ENCODE results near the gene MTCL1.

DNA sequence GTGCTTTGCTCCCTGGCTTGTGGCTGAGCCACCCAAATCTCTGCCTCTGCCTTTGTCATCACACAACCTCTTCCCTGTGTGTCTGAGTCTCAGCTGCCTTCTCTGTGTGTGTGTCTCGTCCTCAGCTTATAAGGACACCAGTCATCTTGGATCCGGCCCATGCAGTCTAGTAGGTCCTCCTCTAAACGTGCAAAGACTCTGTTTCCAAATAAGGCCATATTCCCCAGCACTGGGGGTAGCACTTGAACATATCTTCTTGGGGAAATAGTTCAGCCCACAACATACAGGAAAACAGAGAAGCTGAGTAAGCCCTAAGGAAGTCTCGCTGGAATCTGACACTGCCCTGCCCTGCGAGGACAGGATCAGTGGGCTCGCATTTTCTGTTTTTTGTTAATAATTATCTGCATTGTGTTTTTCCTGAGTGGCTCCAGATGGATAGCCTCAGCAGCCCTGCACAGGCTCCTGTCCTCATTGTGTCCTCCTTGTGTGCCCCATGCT lies 42.1 kb downstream of the MTCL1 start:
- TF ChIP-seq, protein P1, sequence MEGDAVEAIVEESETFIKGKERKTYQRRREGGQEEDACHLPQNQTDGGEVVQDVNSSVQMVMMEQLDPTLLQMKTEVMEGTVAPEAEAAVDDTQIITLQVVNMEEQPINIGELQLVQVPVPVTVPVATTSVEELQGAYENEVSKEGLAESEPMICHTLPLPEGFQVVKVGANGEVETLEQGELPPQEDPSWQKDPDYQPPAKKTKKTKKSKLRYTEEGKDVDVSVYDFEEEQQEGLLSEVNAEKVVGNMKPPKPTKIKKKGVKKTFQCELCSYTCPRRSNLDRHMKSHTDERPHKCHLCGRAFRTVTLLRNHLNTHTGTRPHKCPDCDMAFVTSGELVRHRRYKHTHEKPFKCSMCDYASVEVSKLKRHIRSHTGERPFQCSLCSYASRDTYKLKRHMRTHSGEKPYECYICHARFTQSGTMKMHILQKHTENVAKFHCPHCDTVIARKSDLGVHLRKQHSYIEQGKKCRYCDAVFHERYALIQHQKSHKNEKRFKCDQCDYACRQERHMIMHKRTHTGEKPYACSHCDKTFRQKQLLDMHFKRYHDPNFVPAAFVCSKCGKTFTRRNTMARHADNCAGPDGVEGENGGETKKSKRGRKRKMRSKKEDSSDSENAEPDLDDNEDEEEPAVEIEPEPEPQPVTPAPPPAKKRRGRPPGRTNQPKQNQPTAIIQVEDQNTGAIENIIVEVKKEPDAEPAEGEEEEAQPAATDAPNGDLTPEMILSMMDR (IDR thresholded peaks at IDR 0.05; ENCODE audit: insufficient read depth, low read depth, low read length): no peak
- no peak for TF ChIP-seq EZH2 (IDR thresholded peaks at IDR 0.05; ENCODE audit: insufficient read depth, low read length)
